HG03460 (cell line): ENCODE measurements around the gene WDR90.
A peak's percentile ranks its signal among the peaks of the same experiment; 100 is the strongest.
"Not testable (repeated sequence)": the region's sequence is repeated elsewhere in the genome, so short reads cannot be mapped to it uniquely, and the experiment has no call there.

Experiments used
- ATAC-seq: cut with Tn5 transposase; IDR thresholded peaks from one replicate; pipeline ENCODE4 v1.9.1; 2021; ENCODE audit not compliant: unreplicated experiment

The WDR90 gene

DNA sequence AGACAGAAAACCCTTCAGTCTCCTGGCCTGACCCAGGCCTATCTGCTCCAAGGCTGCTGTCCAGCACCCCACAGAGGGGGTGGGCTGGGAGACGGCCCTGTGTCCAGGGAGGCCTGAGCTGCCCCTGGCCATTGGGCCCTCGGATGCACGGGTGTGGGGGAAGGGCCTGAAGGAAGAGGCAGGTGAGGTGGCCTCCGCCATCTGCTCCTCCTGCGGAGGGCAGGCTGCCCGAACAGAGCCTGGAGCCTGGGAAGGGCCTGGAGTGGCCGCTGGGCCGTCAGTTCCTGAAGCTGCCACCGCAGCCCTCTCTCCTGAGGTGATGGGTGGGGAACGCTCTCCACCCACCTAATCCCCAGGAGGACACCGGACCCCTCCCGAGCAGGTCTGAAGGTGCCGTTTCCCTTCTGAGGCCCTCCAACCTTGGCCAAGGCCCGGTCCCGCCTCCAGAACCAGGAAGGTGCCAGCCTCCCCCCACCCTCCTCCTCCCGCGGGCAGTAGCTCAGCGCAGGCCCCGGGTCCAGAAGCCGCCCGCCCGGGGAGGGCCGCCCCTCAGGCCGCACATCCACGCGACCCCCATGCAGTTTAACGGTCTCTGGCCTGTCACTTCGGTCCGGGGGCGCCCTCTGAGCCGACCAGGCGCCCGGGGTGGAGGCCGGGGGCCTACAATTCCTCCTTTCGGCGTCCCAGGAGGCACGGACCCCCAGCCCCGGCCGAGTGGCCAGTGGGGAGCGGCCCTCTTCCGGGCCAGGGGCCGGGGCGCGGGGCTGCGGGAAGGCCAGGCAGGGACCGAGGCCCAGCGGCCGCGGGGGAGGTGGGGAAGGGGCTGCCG, 55.6 kb downstream of the WDR90 start:
- ATAC-seq: no peak

DNA sequence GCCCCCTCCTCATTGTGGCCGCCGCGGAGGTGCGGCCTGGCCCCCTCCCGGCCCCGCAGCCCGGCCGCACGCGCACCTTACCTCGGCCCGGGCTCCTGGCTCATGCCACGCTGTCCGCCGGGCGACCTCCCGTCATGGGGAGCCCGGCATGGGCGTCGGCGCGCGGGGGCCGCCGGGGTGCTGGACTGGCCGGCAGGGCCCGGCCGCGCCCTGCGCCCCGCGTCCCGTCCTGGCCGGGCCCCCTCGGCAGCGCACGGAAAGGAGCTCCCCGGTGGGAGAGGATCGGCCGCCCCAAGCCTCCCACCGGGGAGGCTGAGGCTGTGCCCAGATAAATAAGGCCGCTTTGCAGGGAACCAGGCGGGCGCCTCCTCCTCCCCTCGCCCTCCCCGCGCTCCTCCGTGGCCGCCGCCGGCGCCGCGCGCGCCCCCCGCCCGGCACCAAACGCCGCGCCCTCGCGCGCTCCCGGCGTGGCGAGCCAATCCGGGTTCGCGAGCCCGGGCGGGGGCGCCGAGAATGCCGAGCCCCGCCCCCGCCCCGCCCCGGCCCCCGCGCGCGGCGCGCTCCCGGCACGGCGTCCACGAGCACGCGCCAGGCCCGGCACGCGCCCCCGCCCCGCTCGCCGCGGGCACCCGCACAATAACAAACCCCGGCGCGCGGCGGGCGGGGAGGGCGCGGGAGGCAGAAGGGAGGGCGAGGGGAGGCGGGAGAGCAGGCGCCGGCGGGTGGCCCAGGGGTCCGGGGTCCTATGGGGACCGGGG, 56.4 kb downstream of the WDR90 start, which contains the start of gene FBXL16:
Gene FBXL16, minus strand, starts transcription at position 371 of the 758 bp plus-strand sequence. CDS start 8,396 bp downstream, outside the sequence.
- no peak for ATAC-seq

DNA sequence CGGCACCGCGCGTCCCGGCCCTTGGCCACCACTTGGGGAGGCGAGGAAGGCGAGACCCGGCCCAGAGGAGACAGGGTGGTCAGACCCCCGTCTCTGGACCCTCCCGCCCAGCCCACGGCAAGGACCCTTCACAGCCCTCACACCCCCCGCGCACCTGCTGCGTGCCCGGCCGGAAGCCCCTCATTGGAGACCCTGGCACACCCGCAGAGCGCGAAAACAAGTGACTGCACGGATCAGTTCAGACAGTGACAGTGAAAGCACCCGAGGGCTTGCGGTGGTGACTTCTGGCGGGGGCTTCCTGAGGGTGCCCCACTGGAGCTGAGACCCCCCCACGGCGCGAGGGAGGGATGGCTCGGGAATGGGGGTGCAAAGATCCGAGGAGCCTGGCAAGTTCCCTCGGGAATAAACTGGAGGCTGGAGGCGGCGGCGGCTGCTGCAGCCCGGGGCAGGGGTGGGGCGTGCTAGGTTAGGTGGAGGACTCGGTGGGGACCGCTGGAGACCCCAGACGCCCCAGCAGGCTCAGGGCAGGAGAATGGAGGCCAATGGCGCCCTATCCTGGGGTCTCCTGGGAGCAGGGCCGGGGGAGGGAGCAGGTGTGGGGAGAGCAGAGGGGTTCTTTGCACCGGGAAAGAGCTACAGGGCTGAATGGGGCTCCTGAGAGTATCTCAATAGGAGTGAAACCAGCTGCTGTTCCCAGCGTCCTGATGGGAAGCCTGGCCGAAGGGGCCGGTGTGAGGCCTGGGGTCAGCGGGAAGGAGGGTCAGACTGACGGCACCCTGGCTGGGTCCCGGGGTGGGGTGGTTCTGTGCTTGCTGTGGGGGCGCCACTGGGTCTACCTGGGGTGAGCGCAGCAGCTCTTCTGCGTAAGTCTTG, 57.3 kb downstream of the WDR90 start:
- ATAC-seq: no peak

DNA sequence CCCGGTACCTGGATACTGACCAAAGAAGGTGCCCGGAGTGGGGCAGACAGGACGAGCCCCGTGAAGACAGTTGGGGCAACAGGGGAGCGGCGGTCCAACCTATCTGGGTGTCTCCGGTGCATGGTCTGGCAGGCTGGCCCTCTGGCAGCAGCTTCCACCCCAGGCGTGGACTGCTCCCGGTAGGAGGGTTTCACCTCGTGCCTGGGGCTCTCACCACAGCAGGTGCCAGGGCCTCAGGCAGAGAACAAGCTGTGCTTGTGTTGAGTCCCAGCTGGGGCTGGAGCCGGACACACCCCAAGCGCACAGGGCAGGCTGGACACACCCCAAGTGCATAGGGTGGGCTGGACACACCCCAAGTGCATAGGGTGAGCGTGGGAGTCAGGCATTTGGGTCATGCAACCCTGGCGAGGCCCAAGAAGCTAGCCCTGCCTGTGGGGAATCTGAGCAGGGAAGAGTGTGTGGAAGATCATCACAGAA, 57.9 kb downstream of the WDR90 start:
- no peak for ATAC-seq

DNA sequence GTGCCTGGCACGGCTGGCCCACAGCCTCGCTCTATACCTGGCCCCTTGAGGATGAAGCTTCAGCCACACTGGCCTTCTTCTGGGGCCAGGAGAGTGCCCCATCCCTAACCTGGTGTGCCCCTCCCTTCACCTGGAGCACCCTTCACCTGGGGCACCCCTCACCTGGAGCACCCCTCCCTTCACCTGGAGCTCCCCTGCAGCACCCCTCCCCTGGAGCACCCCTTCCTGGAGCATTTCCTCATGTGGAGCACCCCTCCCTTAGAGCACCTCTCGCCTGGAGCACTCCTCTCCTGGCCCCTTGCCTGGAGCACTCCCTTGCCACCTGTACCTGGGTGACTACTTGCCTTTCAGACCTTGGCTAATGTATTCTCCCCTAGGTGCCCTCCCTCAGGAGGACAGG, 58.9 kb downstream of the WDR90 start:
- ATAC-seq: no peak

DNA sequence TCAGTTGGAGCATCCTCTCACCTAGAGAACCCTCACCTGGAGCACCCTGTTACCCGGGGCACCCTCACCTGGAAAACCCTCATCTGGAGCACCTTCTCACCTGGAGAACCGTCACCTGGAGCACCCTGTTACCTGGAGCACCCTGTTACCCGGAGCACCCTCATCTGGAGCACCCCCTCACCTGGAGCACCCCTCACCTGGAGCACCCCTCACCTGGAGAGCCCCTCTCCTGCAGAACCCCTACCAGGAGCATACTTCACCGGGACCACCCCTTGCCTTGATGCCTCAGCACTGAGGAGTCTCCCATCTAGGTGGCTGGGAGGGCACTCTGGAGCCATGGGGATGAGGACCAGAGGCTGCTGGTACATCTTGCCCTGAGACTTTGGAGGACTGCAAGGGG, 59.8 kb downstream of the WDR90 start:
- ATAC-seq: no peak

DNA sequence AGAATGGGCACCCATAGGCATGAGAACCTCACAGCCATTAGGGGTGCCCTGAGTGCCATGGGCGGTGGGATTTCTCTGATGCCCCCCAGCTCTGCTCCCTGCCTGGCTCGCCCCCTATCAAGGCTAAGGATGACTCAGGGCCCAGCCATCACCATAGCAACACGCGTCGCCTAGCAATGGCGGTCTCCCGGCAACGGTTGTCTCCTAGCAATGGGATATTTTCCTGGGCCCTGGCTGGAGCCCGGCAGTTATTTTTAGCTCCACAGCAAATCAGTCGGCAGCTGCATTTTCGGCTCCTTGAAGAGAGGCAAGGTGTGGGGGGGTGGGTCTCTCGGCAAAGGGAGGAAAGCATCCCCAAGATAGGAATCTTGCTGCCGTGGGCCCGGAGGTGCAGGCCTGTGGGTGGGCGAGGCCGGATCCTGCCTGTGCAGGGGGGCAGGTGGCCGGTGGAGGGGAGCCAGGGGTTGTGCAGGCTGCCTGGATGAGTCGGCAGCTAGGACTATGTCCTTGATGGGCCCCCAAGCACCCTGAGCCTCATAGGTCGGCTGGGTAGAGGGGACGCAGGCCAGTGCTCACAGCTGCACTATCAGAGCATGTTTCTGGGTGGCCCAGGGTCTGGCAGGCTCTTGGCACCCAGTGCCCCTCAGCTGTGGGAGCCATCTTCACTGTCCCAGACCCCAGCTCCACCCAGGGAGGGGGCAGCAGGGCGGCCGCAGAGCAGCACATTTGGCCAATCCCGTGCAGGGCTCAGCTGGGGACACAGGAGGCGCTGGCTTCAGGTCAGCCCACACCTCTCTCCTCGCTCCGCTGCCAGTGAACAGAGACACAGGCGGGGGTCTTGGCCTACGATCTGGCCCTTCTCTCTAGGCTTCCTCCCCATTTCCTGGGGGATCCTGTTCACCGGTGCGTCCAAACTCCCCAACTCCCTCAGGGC, 60.7 kb downstream of the WDR90 start:
- no peak for ATAC-seq

DNA sequence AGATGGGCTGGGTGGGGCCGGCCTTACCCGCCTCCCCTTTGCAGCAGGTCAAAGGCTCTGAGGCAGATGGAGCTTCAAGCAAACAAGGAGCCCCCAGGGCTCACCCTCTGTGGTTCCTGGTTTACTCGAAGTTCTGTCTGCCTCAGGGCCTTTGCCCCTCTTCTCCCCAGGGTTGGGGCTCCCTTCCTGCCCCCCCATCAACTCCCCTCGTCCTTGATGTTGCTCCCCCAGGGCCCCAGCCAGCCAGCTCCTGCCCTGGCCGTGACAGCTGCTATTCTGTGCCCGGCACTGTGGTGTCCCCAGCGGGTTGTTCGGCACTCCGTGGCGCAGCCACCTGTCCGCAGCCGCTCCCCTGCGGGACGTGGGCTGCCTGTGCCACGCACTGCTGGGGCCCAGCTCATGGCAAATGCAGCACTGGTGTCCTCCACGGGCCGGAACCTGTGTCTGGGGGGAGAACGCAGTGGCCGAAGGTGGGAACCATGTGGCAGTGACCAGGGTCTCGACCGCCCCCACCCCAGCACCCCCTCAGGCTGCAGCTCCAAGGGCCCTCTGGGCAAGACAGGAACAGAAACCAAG, 61.4 kb downstream of the WDR90 start:
- no peak for ATAC-seq

DNA sequence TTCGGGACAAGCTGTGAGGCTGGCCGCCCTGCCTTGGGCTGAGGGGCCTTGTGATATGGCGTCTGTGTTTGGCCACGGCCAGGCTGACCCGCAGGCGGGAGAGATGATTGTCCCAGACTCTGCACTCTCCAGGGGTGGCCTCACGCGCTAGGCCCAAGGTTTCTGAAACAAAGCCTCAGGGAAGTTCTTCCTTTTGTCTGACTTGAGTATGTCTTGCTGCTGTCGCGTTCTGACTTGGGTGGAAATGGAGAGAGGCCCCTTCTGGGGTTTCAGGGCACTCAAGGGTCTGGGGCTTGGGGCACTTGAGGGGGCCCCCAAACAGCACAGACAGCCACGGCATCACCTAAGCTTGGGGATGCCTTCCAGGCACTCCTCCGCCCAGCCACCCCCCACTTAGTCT, 61.9 kb downstream of the WDR90 start:
- ATAC-seq: no peak

DNA sequence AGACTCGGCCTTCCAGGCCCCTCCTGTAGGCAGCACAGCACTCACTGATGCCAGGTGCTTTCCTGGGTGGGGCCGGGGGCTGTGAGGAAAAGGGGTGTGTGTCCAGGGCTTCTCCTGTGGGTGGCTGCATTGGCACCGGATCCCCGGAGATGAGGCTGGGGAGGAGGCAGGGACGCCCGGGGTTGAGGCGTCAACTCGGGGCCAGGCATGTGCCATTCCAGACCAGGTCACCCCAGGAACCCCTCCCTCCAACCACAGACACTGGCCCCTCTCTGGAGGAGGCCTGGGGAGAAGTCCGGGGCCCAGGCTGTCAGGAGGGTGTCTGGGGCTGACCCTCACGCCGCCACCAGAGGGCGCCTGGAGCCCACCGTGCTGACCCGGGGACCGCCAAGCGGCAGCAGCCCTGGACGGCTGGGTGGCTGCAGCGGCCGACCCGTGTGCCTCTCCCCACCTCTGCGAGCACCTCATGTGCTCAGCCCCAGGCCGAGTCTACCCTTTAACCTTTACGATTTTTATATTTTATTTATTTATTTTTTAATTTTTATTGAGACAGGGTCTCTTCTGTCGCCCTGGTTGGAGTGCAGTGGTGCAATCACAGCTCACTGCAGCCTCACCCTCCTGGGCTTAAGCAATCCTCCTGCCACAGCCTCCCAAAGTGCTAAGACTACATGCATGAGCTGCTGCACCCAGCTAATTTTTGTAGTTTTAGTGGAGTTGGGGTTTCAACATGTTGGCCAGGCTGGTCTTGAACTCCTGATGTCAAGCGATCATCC, 62.6 kb downstream of the WDR90 start:
- ATAC-seq: no peak

DNA sequence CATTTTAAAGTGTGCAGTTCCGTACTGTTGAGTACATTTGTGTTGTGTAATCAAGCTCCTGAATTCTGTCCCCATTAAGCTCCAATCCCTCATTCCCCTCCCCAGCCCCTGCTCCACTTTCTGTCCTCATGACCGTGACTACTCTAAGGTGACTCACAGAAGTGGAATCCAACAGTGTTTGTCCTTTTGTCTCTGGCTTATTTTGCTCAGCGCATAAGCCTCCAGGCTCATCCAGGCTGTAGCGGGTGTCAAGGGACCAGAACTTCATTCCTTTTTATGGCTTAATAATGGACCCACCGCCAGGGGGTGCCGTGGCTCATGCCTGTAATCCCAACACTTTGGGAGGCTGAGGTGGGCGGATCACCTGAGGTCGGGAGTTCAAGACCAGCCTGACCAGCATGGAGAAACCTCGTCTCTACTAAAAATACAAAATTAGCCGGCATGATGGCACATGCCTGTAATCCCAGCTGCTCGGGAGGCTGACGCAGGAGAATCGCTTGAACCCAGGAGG, 63.6 kb downstream of the WDR90 start:
- ATAC-seq: not testable (repeated sequence)

DNA sequence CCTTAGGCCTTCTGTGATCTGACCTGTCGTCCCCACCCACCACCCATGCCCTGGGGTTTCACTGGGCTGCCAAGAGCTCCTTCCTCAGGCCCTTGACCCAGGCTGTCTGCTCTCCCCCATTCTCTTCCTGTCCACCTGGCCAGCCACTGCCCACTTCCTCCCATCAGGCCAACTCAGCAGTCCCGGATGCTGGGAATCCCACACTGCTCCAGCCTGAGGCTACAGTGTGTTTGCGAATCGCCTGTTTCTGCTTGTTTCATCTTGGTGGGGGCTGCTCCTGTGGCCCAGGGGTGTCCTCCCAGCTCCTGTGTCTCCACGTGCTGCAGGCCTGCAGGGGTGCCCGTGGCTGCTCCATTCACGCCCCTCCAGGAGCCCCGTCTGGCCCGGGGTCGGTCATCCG, 64.9 kb downstream of the WDR90 start:
- no peak for ATAC-seq

DNA sequence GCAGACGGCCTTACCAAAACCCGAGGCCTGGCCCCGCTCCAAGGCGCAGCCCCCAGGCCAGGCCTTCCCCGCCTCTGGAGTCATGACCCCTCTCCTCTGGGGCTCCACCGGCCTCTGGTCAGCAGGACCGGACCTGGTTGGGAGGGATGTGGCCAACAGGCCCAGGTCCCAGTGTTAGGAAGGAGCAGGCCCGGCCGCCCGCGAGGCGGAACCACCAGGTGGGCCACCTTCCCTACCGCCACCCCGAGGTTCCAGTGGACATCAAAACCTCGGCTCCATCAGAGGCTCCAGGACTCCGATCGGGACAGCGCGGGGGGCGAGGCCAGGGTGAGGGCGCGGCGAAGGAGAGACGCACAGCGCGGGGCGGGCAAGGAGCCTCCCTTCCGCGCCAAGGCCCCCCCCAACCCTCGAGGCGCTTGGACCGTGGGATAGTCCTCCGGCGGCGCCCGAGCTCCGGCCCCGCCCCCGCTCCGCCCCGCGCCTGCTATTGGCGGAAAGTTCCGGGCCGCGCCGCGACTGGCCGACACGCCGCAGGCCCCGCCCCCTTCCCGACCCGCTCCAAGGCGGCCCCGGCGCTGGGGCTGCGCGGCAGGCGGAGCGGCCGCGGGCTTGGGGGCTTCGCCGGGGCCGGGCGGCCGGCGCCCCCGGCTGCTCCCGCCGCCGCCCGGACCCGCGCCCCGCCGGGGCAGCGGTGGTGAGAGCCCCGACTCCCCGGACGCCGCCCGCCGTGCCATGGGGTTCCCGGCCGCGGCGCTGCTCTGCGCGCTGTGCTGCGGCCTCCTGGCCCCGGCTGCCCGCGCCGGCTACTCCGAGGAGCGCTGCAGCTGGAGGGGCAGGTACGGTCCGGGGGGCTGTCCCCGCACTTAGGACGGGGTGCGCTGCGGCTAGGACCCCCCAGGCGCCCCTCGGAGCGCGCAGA, 65.7 kb downstream of the WDR90 start, which contains the start of gene METRN:
Gene METRN, plus strand, starts transcription at position 561 of the 919 bp plus-strand sequence. Its CDS starts 172 bp downstream, at position 733.
- peak; percentile 58 for ATAC-seq

DNA sequence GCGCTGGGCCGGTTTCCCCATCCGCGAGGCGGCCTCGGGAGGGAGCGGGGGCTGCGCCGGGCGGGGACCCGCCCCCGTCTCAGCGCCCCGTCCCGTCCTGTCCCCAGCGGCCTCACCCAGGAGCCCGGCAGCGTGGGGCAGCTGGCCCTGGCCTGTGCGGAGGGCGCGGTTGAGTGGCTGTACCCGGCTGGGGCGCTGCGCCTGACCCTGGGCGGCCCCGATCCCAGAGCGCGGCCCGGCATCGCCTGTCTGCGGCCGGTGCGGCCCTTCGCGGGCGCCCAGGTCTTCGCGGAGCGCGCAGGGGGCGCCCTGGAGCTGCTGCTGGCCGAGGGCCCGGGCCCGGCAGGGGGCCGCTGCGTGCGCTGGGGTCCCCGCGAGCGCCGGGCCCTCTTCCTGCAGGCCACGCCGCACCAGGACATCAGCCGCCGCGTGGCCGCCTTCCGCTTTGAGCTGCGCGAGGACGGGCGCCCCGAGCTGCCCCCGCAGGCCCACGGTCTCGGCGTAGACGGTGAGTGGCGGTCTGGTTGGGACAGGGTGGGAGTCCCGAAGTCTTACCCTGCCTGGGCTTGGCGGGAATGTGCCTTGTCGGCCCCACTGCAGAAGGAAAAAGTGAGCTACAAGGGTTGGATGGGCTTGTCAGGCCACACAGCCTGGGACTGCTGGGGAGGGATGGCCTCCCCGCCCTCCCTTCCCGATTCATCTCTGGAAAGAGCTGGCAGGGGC, 66.5 kb downstream of the WDR90 start:
- peak; percentile 9 for ATAC-seq

DNA sequence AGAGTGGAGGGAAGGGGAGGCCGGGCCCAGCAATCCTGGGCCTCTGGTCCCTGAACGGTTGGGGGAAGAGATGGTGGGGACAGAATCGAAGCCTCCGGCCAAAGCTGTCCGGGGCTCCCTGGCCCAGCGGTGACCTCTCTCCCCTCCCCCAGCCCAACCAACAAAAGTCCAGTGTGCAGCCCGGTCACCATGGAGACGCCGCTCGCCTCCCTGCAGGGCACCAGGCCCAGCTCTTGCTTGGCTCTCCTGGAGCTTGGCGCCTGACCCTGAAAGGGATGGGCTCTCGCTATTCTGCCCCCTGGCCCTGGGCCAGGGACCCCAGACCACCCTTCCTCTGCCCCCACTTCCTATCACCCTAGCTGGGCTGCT, 67.0 kb downstream of the WDR90 start:
- no peak for ATAC-seq

DNA sequence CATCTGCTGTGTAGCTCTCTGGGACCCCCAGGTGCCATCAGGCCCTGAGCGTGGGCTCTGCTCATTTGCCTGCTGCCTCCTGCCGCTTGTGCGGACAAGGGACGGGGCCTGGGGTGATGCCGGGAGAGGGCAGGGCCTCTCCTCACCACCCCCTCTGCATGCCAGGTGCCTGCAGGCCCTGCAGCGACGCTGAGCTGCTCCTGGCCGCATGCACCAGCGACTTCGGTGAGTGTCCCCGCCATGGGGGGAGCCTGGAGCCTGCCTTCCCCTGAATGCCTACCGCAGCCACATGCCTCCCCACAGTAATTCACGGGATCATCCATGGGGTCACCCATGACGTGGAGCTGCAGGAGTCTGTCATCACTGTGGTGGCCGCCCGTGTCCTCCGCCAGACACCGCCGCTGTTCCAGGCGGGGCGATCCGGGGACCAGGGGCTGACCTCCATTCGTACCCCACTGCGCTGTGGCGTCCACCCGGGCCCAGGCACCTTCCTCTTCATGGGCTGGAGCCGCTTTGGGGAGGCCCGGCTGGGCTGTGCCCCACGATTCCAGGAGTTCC, 67.7 kb downstream of the WDR90 start:
- ATAC-seq: no peak
